Keratinocyte (primary cell): ENCODE data around the gene OGT.

Source experiments
- CTCF ChIP-seq, 3 experiments: IDR thresholded peaks in 1 of 3; conservative IDR thresholded peaks in 1 of 3; optimal IDR thresholded peaks in 1 of 3; 2 replicates in 2 of 3; 3 replicates in 1 of 3; pipeline versions ENCODE3 to v1.5.1; 2011; ENCODE audit warnings: low read length in 3 of 3, mild to moderate bottlenecking in 3 of 3, moderate library complexity in 2 of 3, control low read depth in 1 of 3, inconsistent platforms in 1 of 3; ENCODE audit not compliant: insufficient read depth in 2 of 3; ENCODE audit errors: extremely low read depth in 1 of 3
- EZH2 ChIP-seq: IDR thresholded peaks from one replicate; pipeline ENCODE4 v1.6.1; 2012; ENCODE audit warnings: inconsistent platforms, mild to moderate bottlenecking, low read length, moderate library complexity

DNA sequence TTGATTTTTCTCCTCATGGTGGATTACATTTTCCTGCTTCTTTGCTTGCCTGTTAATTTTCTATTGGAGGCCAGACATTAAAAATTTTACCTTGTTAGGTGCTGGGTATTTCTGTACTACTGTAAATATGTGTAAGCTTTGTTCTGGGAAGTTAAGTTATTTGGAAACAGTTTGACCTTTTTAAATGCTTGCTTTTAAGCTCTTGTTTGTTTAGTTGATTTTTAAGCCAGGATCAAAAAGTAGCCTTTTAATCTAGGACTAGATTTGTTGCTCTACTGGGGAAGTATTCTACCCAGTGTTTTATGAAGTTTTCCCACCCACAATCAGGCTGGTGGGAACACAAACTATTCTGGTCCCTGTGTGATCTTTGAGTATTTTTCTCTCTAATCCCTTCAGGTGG, 45.1 kb upstream of the OGT start:
- TF ChIP-seq CTCF (optimal IDR thresholded peaks at IDR 0.05 in 1 of 3, IDR thresholded peaks at IDR 0.05 in 1 of 3, conservative IDR thresholded peaks at IDR 0.05 in 1 of 3; ENCODE audit: extremely low read depth in 1 of 3, insufficient read depth in 2 of 3, low read length in 3 of 3) (no peak), EZH2 (no peak)
